ENCODE results near the gene DCST2. TPM values are rescaled to one million over a fixed set of nuclear protein-coding genes. Genes with fewer than 3 reads are reported as not detected.
A peak's percentile ranks its signal among the peaks of the same experiment; 100 is the strongest.

DCST2 gene
- polyA plus RNA-seq, 5 donors, result 1.6 to 2.7 (median 2.4) TPM

- DNase-seq, result peak in 1 of 2 donors; percentile 73
Measured at GRCh38 chr1:155050560-155051341, 17.2 kb upstream of the DCST2 start, which contains the start of gene ADAM15. TSS of gene ADAM15 (plus strand) at chr1:155051316. CDS start at chr1:155051387, 71 bp downstream.

GRCh38 chr1:155049651-155050559 lies 16.3 kb upstream of the DCST2 start:
- DNase-seq, result no peak

- DNase-seq, result no peak
Measured at GRCh38 chr1:155048449-155049334, 15.1 kb upstream of the DCST2 start.

- DNase-seq, result peak in 1 of 2 donors; percentile 55
Measured at GRCh38 chr1:155044812-155045657, 11.5 kb upstream of the DCST2 start.

GRCh38 chr1:155044365-155044764 lies 10.8 kb upstream of the DCST2 start:
- DNase-seq, result no peak

- no peak for DNase-seq
Measured at GRCh38 chr1:155043793-155044192, 10.2 kb upstream of the DCST2 start.

- no peak for DNase-seq
Measured at GRCh38 chr1:155043301-155043702, 9.7 kb upstream of the DCST2 start.

GRCh38 chr1:155042789-155043188 lies 9.2 kb upstream of the DCST2 start:
- DNase-seq, result no peak

- no peak for DNase-seq
Measured at GRCh38 chr1:155040358-155041093, 6.9 kb upstream of the DCST2 start.

- DNase-seq, result no peak
Measured at GRCh38 chr1:155039308-155039669, 5.7 kb upstream of the DCST2 start.

GRCh38 chr1:155038602-155039307 lies 5.2 kb upstream of the DCST2 start:
- no peak for DNase-seq

GRCh38 chr1:155037851-155038441 lies 4.4 kb upstream of the DCST2 start:
- DNase-seq, result no peak

- DNase-seq, result no peak
Measured at GRCh38 chr1:155037043-155037442, 3.5 kb upstream of the DCST2 start.

GRCh38 chr1:155035936-155036335 lies 2.4 kb upstream of the DCST2 start:
- DNase-seq, result no peak

GRCh38 chr1:155034318-155035208 lies 982 bp upstream of the DCST2 start:
- DNase-seq, result no peak

GRCh38 chr1:155032886-155033285 lies 695 bp downstream of the DCST2 start:
- no peak for DNase-seq

- DNase-seq, result no peak
Measured at GRCh38 chr1:155030899-155031298, 2.7 kb downstream of the DCST2 start.

- DNase-seq, result no peak
Measured at GRCh38 chr1:155030243-155030795, 3.3 kb downstream of the DCST2 start.
